Keratinocyte (primary cell): ENCODE results near the gene POU3F4.

ENCODE experiments used
- CTCF ChIP-seq, 3 experiments: IDR thresholded peaks in 1 of 3; conservative IDR thresholded peaks in 1 of 3; optimal IDR thresholded peaks in 1 of 3; 2 replicates in 2 of 3; 3 replicates in 1 of 3; pipeline versions ENCODE3 to v1.5.1; 2011; ENCODE audit warnings: low read length in 3 of 3, mild to moderate bottlenecking in 3 of 3, moderate library complexity in 2 of 3, control low read depth in 1 of 3, inconsistent platforms in 1 of 3; ENCODE audit not compliant: insufficient read depth in 2 of 3; ENCODE audit errors: extremely low read depth in 1 of 3
- EZH2 ChIP-seq: IDR thresholded peaks from one replicate; pipeline ENCODE4 v1.6.1; 2012; ENCODE audit warnings: inconsistent platforms, mild to moderate bottlenecking, low read length, moderate library complexity

- no peak for TF ChIP-seq CTCF (optimal IDR thresholded peaks at IDR 0.05 in 1 of 3, IDR thresholded peaks at IDR 0.05 in 1 of 3, conservative IDR thresholded peaks at IDR 0.05 in 1 of 3; ENCODE audit: extremely low read depth in 1 of 3, insufficient read depth in 2 of 3, low read length in 3 of 3)
- no peak for TF ChIP-seq EZH2
Observed at GRCh38 chrX:83504721-83505479, 3.2 kb upstream of the POU3F4 start.
